Left ventricle myocardium inferior (tissue), 1 donor: ENCODE results near the gene ADAR. TPM values are rescaled to one million over a fixed set of nuclear protein-coding genes. Genes with fewer than 3 reads are reported as not detected.

Source experiments
- DNase-seq: peaks from one replicate; pipeline ENCODE4 v3.0.0-alpha.2; 2020
- H3K27ac ChIP-seq: fragments of 200-600 bp; replicated peaks from 2 replicates; pipeline ENCODE4 v1.8.0; 2021
- H3K27me3 ChIP-seq: fragments of 200-600 bp; 2 replicates; pipeline ENCODE4 v1.8.0; 2021; ENCODE audit warnings: low read depth
- H3K36me3 ChIP-seq: fragments of 200-600 bp; 2 replicates; pipeline ENCODE4 v1.8.0; 2021
- H3K4me1 ChIP-seq: fragments of 200-600 bp; 2 replicates; pipeline ENCODE4 v1.8.0; 2021
- H3K4me3 ChIP-seq: fragments of 200-600 bp; 2 replicates; pipeline ENCODE4 v1.8.0; 2021; ENCODE audit warnings: mild to moderate bottlenecking, moderate library complexity
- H3K9me3 ChIP-seq: fragments of 200-600 bp; replicated peaks from 2 replicates; pipeline ENCODE4 v1.8.0; 2021
- CTCF ChIP-seq: fragments of 200-600 bp; IDR thresholded peaks from 2 replicates; pipeline ENCODE4 v1.8.0; 2021; ENCODE audit warnings: antibody characterized with exemption, mild to moderate bottlenecking, borderline replicate concordance
- intact Hi-C: fragments of 100-400 bp; cut with micrococcal nuclease; formaldehyde crosslinking; loops from one replicate; pipeline ENCODE4 v1.11.0; 2022
- total RNA-seq: library from RNA; stranded (reverse); fragmentation: NEBNext Ultra II Directional; extraction: Animal tissue kit (Norgen Biotek cat#: 25700); gene quantifications from one replicate; pipeline ENCODE4 v1.2.1, GENCODE V29; 2021
- donor health status: DM: no; HTN: yes; CAD: no; lungs with severe emphysema.

ADAR gene
- total RNA-seq, 1 donor from 2014 or later = 55.8 TPM

- Histone ChIP-seq H3K4me3 (peak overlapping the region; percentile 47), H3K27me3 (peaks cover 36% of the 10 kb centered on the region), H3K27ac (no peak overlapping the region), H3K36me3 (no peaks in the 10 kb centered on the region), H3K4me1 (peaks cover 12% of the 10 kb centered on the region), H3K9me3 (no peaks in the 10 kb centered on the region)
- intact Hi-C loops = loop anchor here (10.0 kb wide), 1 partner anchor 197 kb away; no protein-coding TSS in a partner anchor
- no peak for DNase-seq
- no peak for TF ChIP-seq CTCF
These were observed 39.7 kb downstream of the ADAR start for GRCh38 chr1:154568157-154568815.

- H3K4me3 ChIP-seq = peak within 1 kb of the TSS; percentile 47
- peak; percentile 71 for DNase-seq
- H3K9me3 ChIP-seq = no peaks in the 10 kb centered on the region
- no peak within 1 kb of the TSS for H3K27ac ChIP-seq
- no peak for TF ChIP-seq CTCF
- peaks cover 36% of the 10 kb centered on the region for H3K27me3 ChIP-seq
- H3K36me3 ChIP-seq = no peaks in the 10 kb centered on the region
- peaks cover 12% of the 10 kb centered on the region for H3K4me1 ChIP-seq
- intact Hi-C loops = loop anchor here (10.0 kb wide), 1 partner anchor 197 kb away; no protein-coding TSS in a partner anchor
These were observed 40.4 kb downstream of the ADAR start, which contains the start of gene CHRNB2 for GRCh38 chr1:154567386-154568156. Gene CHRNB2, plus strand, starts transcription at chr1:154567778. Its CDS starts 267 bp downstream, at chr1:154568045.

- no peak for TF ChIP-seq CTCF
- DNase-seq = no peak
- intact Hi-C loops = loop anchor here (10.0 kb wide), 1 partner anchor 199 kb away; no protein-coding TSS in a partner anchor
- Histone ChIP-seq H3K27ac (no peak overlapping the region), H3K27me3 (peaks cover 36% of the 10 kb centered on the region), H3K9me3 (no peaks in the 10 kb centered on the region), H3K36me3 (no peaks in the 10 kb centered on the region), H3K4me1 (peaks cover 12% of the 10 kb centered on the region), H3K4me3 (no peak overlapping the region)
These were observed 42.1 kb downstream of the ADAR start for GRCh38 chr1:154565876-154566275.

- H3K9me3 ChIP-seq = no peaks in the 10 kb centered on the region
These were observed 48.4 kb downstream of the ADAR start for GRCh38 chr1:154559466-154560044.

More at GRCh38 chr1:154559466-154560044, 48.4 kb downstream of the ADAR start:
- Histone ChIP-seq H3K4me3 (peak overlapping the region; percentile 98), H3K36me3 (peaks cover 13% of the 10 kb centered on the region), H3K4me1 (peaks cover 40% of the 10 kb centered on the region), H3K27me3 (no peaks in the 10 kb centered on the region), H3K27ac (peak overlapping the region; percentile 96)
- DNase-seq = peak; percentile 77
- TF ChIP-seq CTCF = peak; percentile 95
- intact Hi-C loops = loop anchor here (10.0 kb wide), 1 partner anchor 205 kb away; no protein-coding TSS in a partner anchor
